ENCODE measurements around the gene RHOF. TPM values are rescaled to one million over a fixed set of nuclear protein-coding genes. Genes with fewer than 3 reads are reported as not detected.

Gene RHOF
- total and polyA plus RNA-seq, 2 donors (not counting 1 experiment from before 2014, with no cell fraction given): 90.3 to 129 TPM

- H3K9me3 ChIP-seq (ENCODE audit: control extremely low read depth in 1 of 3, control insufficient read depth in 2 of 3, insufficient read depth in 1 of 3, low read length in 2 of 3): no peaks in the 10 kb centered on the region
- peaks cover 0 to 44% of the 10 kb centered on the region in 2 experiments for H3K36me3 ChIP-seq (replicated peaks in 1 of 2; ENCODE audit: control extremely low read depth in 1 of 2, control insufficient read depth in 1 of 2, extremely low read depth in 1 of 2, insufficient read depth in 2 of 2, low read length in 1 of 2)
- H3K79me2 ChIP-seq (ENCODE audit: control insufficient read depth, insufficient read depth, low read length): peaks cover 11% of the 10 kb centered on the region
- peak overlapping the region; percentile 15 for H3K27ac Mint-ChIP-seq
- H3K4me1 ChIP-seq (ENCODE audit: control insufficient read depth in 2 of 2, insufficient read depth in 2 of 2, low read length in 2 of 2): no peaks in the 10 kb centered on the region
- DNase-seq: no peak
- 97% methylated on average over 6 of the region's 19 CpGs for WGBS (ENCODE audit: insufficient coverage)
- H3K27me3 Mint-ChIP-seq: no peaks in the 10 kb centered on the region
- no peaks in the 10 kb centered on the region for H3K9me3 Mint-ChIP-seq (ENCODE audit: insufficient read depth)
- H3K4me1 Mint-ChIP-seq: no peaks in the 10 kb centered on the region
- intact Hi-C loops (cut with micrococcal nuclease): no loop called here
- H3K27me3 ChIP-seq (replicated peaks in 1 of 4; ENCODE audit: control extremely low read depth in 1 of 4, control insufficient read depth in 3 of 4, insufficient read depth in 4 of 4, low read length in 3 of 4): no peaks in the 10 kb centered on the region
- no peak overlapping the region for H3K4me3 ChIP-seq (ENCODE audit: control extremely low read depth in 1 of 5, extremely low read depth in 1 of 5, insufficient read depth in 1 of 5, low read depth in 2 of 5, low read length in 4 of 5)
- H2AFZ ChIP-seq (ENCODE audit: insufficient read depth, low read depth, low read length, poor library complexity, severe bottlenecking): no peak overlapping the region
- no peak overlapping the region for H3K4me2 ChIP-seq (replicated peaks; ENCODE audit: low read depth, low read length, poor library complexity, severe bottlenecking)
- TF ChIP-seq EZH2 (IDR thresholded peaks at IDR 0.05; ENCODE audit: borderline replicate concordance, insufficient read depth, low read depth, low read length, poor library complexity, severe bottlenecking) (no peak), CTCF (IDR thresholded peaks at IDR 0.05) (no peak)
- ATAC-seq (ENCODE audit: low read depth): no peak
- ChIA-PET CTCF (interaction anchor here (0.6 to 0.9 kb wide), 2 partner anchors 37 to 60 kb away, joined by 4 read pairs; no protein-coding TSS in a partner anchor), POLR2A (no interaction called here)
- no peak overlapping the region for H3K4me3 Mint-ChIP-seq
- no peak overlapping the region for H3K27ac ChIP-seq (ENCODE audit: low read length in 2 of 2)
- no peak overlapping the region for H3K9ac ChIP-seq (ENCODE audit: low read length)
- peaks cover 28% of the 10 kb centered on the region for H4K20me1 ChIP-seq (ENCODE audit: control insufficient read depth, insufficient read depth, low read length, poor library complexity, severe bottlenecking)
Measured at GRCh38 chr12:121831571-121832245, 38.2 kb upstream of the RHOF start.

DNA sequence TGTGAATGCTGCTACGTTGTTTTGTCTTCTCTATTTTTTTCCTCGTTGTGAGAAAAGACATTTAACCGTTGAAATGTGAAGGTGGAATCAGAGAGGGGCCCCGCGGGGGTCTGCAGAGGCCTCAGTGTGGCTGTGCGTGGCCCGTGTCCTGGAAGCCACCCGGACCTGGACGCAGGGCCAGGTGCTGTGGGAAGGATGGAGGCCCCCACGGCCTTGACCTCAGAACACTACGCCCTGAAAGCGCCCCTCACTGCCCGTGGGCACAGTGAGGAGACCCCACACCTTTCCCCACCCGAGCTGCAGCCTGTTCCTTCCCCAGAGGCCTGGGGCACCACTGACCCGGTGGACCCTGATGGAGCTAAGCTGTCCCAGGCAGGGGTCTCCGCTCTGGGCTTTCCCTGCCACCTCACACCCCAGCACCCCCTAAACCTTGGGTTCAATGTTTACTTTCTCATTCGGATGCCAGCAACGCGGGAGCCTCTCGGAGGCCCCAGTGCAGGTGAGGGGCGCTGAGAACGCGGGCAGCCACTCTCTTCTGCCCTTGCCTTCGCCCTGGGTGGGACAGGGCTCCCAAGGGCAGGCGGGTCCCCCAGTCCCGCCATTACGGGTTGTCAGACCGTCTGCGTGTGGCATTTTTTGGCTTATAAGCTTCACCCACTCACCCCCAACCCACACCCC lies 37.2 kb upstream of the RHOF start:
- Mint-ChIP-seq H3K4me1 (no peaks in the 10 kb centered on the region), H3K27me3 (no peaks in the 10 kb centered on the region), H3K4me3 (no peak overlapping the region), H3K9me3 (ENCODE audit: insufficient read depth) (no peaks in the 10 kb centered on the region), H3K27ac (no peak overlapping the region)
- no peak overlapping the region for H3K27ac ChIP-seq (ENCODE audit: low read length in 2 of 2)
- H3K9me3 ChIP-seq (ENCODE audit: control extremely low read depth in 1 of 3, control insufficient read depth in 2 of 3, insufficient read depth in 1 of 3, low read length in 2 of 3): no peaks in the 10 kb centered on the region
- peaks cover 19% of the 10 kb centered on the region for H3K79me2 ChIP-seq (ENCODE audit: control insufficient read depth, insufficient read depth, low read length)
- TF ChIP-seq CTCF (IDR thresholded peaks at IDR 0.05): no peak
- no peak for TF ChIP-seq EZH2 (IDR thresholded peaks at IDR 0.05; ENCODE audit: borderline replicate concordance, insufficient read depth, low read depth, low read length, poor library complexity, severe bottlenecking)
- no peaks in the 10 kb centered on the region for H3K27me3 ChIP-seq (replicated peaks in 1 of 4; ENCODE audit: control extremely low read depth in 1 of 4, control insufficient read depth in 3 of 4, insufficient read depth in 4 of 4, low read length in 3 of 4)
- no peak overlapping the region for H3K4me3 ChIP-seq (ENCODE audit: control extremely low read depth in 1 of 5, extremely low read depth in 1 of 5, insufficient read depth in 1 of 5, low read depth in 2 of 5, low read length in 4 of 5)
- 98% methylated on average over 28 of the region's 29 CpGs for WGBS (ENCODE audit: insufficient coverage)
- no peak for ATAC-seq (ENCODE audit: low read depth)
- H4K20me1 ChIP-seq (ENCODE audit: control insufficient read depth, insufficient read depth, low read length, poor library complexity, severe bottlenecking): peaks cover 35% of the 10 kb centered on the region
- no peaks in the 10 kb centered on the region for H3K4me1 ChIP-seq (ENCODE audit: control insufficient read depth in 2 of 2, insufficient read depth in 2 of 2, low read length in 2 of 2)
- DNase-seq: no peak
- no peak overlapping the region for H3K9ac ChIP-seq (ENCODE audit: low read length)
- ChIA-PET CTCF (no interaction called here), POLR2A (no interaction called here)
- H2AFZ ChIP-seq (ENCODE audit: insufficient read depth, low read depth, low read length, poor library complexity, severe bottlenecking): no peak overlapping the region
- intact Hi-C loops (cut with micrococcal nuclease): no loop called here
- no peak overlapping the region for H3K4me2 ChIP-seq (replicated peaks; ENCODE audit: low read depth, low read length, poor library complexity, severe bottlenecking)
- peaks cover 0 to 51% of the 10 kb centered on the region in 2 experiments for H3K36me3 ChIP-seq (replicated peaks in 1 of 2; ENCODE audit: control extremely low read depth in 1 of 2, control insufficient read depth in 1 of 2, extremely low read depth in 1 of 2, insufficient read depth in 2 of 2, low read length in 1 of 2)
